HEK293T (cell line): ENCODE data around the gene KBTBD13.

ENCODE experiments used
- ARNT ChIP-seq: fragments of 450-650 bp; IDR thresholded peaks from 2 replicates; pipeline ENCODE4 v1.6.1; 2017; ENCODE audit warnings: mild to moderate bottlenecking
- BHLHE40 ChIP-seq: fragments of 450-650 bp; IDR thresholded peaks from 2 replicates; pipeline ENCODE4 v1.6.1; 2016; ENCODE audit warnings: mild to moderate bottlenecking, moderate library complexity, borderline replicate concordance
- ELF4 ChIP-seq: fragments of 450-650 bp; IDR thresholded peaks from 2 replicates; pipeline ENCODE4 v1.6.1; 2017; ENCODE audit warnings: antibody characterized with exemption
- FOXK2 ChIP-seq: fragments of 450-650 bp; IDR thresholded peaks from 2 replicates; pipeline ENCODE4 v1.6.1; 2016; ENCODE audit warnings: mild to moderate bottlenecking
- L3MBTL2 ChIP-seq: fragments of 450-650 bp; conservative IDR thresholded peaks from 2 replicates; pipeline ENCODE4 v1.6.1; 2016; ENCODE audit warnings: mild to moderate bottlenecking
- LEF1 ChIP-seq: fragments of 450-650 bp; IDR thresholded peaks from 2 replicates; pipeline ENCODE4 v1.6.1; 2017; ENCODE audit warnings: mild to moderate bottlenecking, borderline replicate concordance
- SP1 ChIP-seq: fragments of 450-650 bp; IDR thresholded peaks from 2 replicates; pipeline ENCODE4 v1.6.1; 2017
- SUZ12 ChIP-seq: fragments of 450-650 bp; IDR thresholded peaks from 2 replicates; pipeline ENCODE4 v1.6.1; 2016; ENCODE audit warnings: mild to moderate bottlenecking
- ZNF384 ChIP-seq: fragments of 450-650 bp; IDR thresholded peaks from 2 replicates; pipeline ENCODE4 v1.6.1; 2016
- TF ChIP-seq, protein P1 (sequence below): fragments of 450-650 bp; IDR thresholded peaks from 2 replicates; pipeline ENCODE4 v1.6.1; 2016

GRCh38 chr15:65106011-65106590, 29.6 kb downstream of the KBTBD13 start:
- TF ChIP-seq ZNF384 (no peak), ARNT (no peak), LEF1 (no peak), SP1 (no peak), ELF4 (no peak), SUZ12 (no peak), L3MBTL2 (no peak), BHLHE40 (no peak), FOXK2 (no peak)
- TF ChIP-seq, protein P1, sequence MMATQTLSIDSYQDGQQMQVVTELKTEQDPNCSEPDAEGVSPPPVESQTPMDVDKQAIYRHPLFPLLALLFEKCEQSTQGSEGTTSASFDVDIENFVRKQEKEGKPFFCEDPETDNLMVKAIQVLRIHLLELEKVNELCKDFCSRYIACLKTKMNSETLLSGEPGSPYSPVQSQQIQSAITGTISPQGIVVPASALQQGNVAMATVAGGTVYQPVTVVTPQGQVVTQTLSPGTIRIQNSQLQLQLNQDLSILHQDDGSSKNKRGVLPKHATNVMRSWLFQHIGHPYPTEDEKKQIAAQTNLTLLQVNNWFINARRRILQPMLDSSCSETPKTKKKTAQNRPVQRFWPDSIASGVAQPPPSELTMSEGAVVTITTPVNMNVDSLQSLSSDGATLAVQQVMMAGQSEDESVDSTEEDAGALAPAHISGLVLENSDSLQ: no peak
